ENCODE results near the gene ACER3. TPM values are rescaled to one million over a fixed set of nuclear protein-coding genes. Genes with fewer than 3 reads are reported as not detected.
"Not testable (repeated sequence)": the region's sequence is repeated elsewhere in the genome, so short reads cannot be mapped to it uniquely, and the experiment has no call there.

The ACER3 gene
- polyA plus RNA-seq, 6 donors from 2014 or later, result 3.3 to 12.0 (median 5.3) TPM

GRCh38 chr11:76935042-76935441, 74.3 kb downstream of the ACER3 start:
- DNase-seq, result no peak
- Mint-ChIP-seq H3K9me3 (peaks cover 5 to 17% (median 8%) of the 10 kb centered on the region in 7 donors), H3K27ac (no peak overlapping the region), H3K4me1 (no peaks in the 10 kb centered on the region), H3K4me3 (no peak overlapping the region), H3K27me3 (no peaks in the 10 kb centered on the region), H3K36me3 (peaks cover 25 to 31% of the 10 kb centered on the region in 2 donors)
- ATAC-seq (ENCODE audit: low read depth in 2 of 2), result no peak

GRCh38 chr11:76939219-76939631, 78.5 kb downstream of the ACER3 start:
- Mint-ChIP-seq H3K36me3 (peaks cover 33 to 38% of the 10 kb centered on the region in 2 donors), H3K27ac (peak overlapping the region in 1 of 6 donors; percentile 53), H3K4me3 (no peak overlapping the region), H3K9me3 (peaks cover 14 to 38% (median 22%) of the 10 kb centered on the region in 7 donors), H3K4me1 (peaks cover 0 to 8% (median 0%) of the 10 kb centered on the region in 3 donors), H3K27me3 (no peaks in the 10 kb centered on the region)
- DNase-seq (no peak), ATAC-seq (ENCODE audit: low read depth in 2 of 2) (no peak)

- no peak overlapping the region for H3K4me3 Mint-ChIP-seq
- peaks cover 14 to 36% (median 20%) of the 10 kb centered on the region in 7 donors for H3K9me3 Mint-ChIP-seq
- no peak for ATAC-seq (ENCODE audit: low read depth in 2 of 2)
- peaks cover 0 to 8% (median 0%) of the 10 kb centered on the region in 3 donors for H3K4me1 Mint-ChIP-seq
- no peaks in the 10 kb centered on the region for H3K27me3 Mint-ChIP-seq
- H3K36me3 Mint-ChIP-seq, result peaks cover 30% of the 10 kb centered on the region in 2 donors
- H3K27ac Mint-ChIP-seq, result no peak overlapping the region
- DNase-seq, result no peak
Observed at GRCh38 chr11:76944225-76944624, 83.5 kb downstream of the ACER3 start.

GRCh38 chr11:76946223-76946622, 85.5 kb downstream of the ACER3 start:
- H3K4me3 Mint-ChIP-seq, result no peak overlapping the region
- peaks cover 30 to 36% of the 10 kb centered on the region in 2 donors for H3K36me3 Mint-ChIP-seq
- ATAC-seq (ENCODE audit: low read depth in 2 of 2) (no peak), DNase-seq (no peak)
- no peaks in the 10 kb centered on the region for H3K27me3 Mint-ChIP-seq
- H3K4me1 Mint-ChIP-seq, result peaks cover 0 to 8% (median 0%) of the 10 kb centered on the region in 3 donors
- no peak overlapping the region for H3K27ac Mint-ChIP-seq
- peaks cover 14 to 36% (median 20%) of the 10 kb centered on the region in 7 donors for H3K9me3 Mint-ChIP-seq

- peaks cover 0 to 5% (median 0%) of the 10 kb centered on the region in 3 donors for H3K4me1 Mint-ChIP-seq
- no peak for DNase-seq
- ATAC-seq (ENCODE audit: low read depth in 2 of 2), result no peak
Observed at GRCh38 chr11:76947190-76947589, 86.5 kb downstream of the ACER3 start.

GRCh38 chr11:76947800-76948199, 87.1 kb downstream of the ACER3 start:
- Mint-ChIP-seq H3K9me3 (peaks cover 9 to 29% (median 20%) of the 10 kb centered on the region in 7 donors), H3K27ac (peak overlapping the region in 1 of 6 donors; percentile 24), H3K4me1 (no peaks in the 10 kb centered on the region), H3K27me3 (no peaks in the 10 kb centered on the region), H3K36me3 (peaks cover 22 to 28% of the 10 kb centered on the region in 2 donors), H3K4me3 (no peak overlapping the region)
- ATAC-seq (ENCODE audit: low read depth in 2 of 2) (no peak), DNase-seq (no peak)

More at GRCh38 chr11:76947190-76947589, 86.5 kb downstream of the ACER3 start:
- Mint-ChIP-seq H3K9me3 (peaks cover 13 to 35% (median 20%) of the 10 kb centered on the region in 7 donors), H3K27me3 (no peaks in the 10 kb centered on the region), H3K27ac (no peak overlapping the region), H3K4me3 (no peak overlapping the region), H3K36me3 (peaks cover 28 to 34% of the 10 kb centered on the region in 2 donors)

- H3K4me1 Mint-ChIP-seq, result peaks cover 0 to 3% (median 0%) of the 10 kb centered on the region in 3 donors
- H3K27ac Mint-ChIP-seq, result peak overlapping the region in 2 of 6 donors; percentile 7 to 24
- no peaks in the 10 kb centered on the region for H3K27me3 Mint-ChIP-seq
- no peak overlapping the region for H3K4me3 Mint-ChIP-seq
- DNase-seq (no peak), ATAC-seq (ENCODE audit: low read depth in 2 of 2) (no peak)
- H3K9me3 Mint-ChIP-seq, result no peaks in the 10 kb centered on the region
- peaks cover 3 to 15% of the 10 kb centered on the region in 2 donors for H3K36me3 Mint-ChIP-seq
Observed at GRCh38 chr11:76955459-76956114, 94.9 kb downstream of the ACER3 start.

- Mint-ChIP-seq H3K27ac (peak overlapping the region in 2 of 6 donors; percentile 28 to 59), H3K27me3 (no peaks in the 10 kb centered on the region), H3K9me3 (peaks cover 0 to 6% (median 3%) of the 10 kb centered on the region in 7 donors), H3K4me3 (no peak overlapping the region), H3K4me1 (peaks cover 0 to 7% (median 0%) of the 10 kb centered on the region in 3 donors), H3K36me3 (peaks cover 24 to 33% of the 10 kb centered on the region in 2 donors)
- DNase-seq (no peak), ATAC-seq (ENCODE audit: low read depth in 2 of 2) (no peak)
Observed at GRCh38 chr11:76962583-76963416, 102.1 kb downstream of the ACER3 start.

- not testable (repeated sequence) for ATAC-seq (ENCODE audit: low read depth in 2 of 2); H3K27me3 Mint-ChIP-seq; DNase-seq; H3K4me1 Mint-ChIP-seq; H3K4me3 Mint-ChIP-seq; H3K9me3 Mint-ChIP-seq
- Mint-ChIP-seq H3K36me3 (peaks cover 24 to 33% of the 10 kb centered on the region in 2 donors), H3K27ac (peak overlapping the region in 1 of 6 donors; percentile 49)
Observed at GRCh38 chr11:76963417-76964168, 102.9 kb downstream of the ACER3 start.

- no peak for DNase-seq
- H3K27me3 Mint-ChIP-seq, result no peaks in the 10 kb centered on the region
- peaks cover 4 to 13% of the 10 kb centered on the region in 2 donors for H3K36me3 Mint-ChIP-seq
- H3K4me1 Mint-ChIP-seq, result no peaks in the 10 kb centered on the region
- no peak for ATAC-seq (ENCODE audit: low read depth in 2 of 2)
- no peak overlapping the region for H3K27ac Mint-ChIP-seq
- H3K9me3 Mint-ChIP-seq, result peaks cover 7 to 32% (median 26%) of the 10 kb centered on the region in 7 donors
- no peak overlapping the region for H3K4me3 Mint-ChIP-seq
Observed at GRCh38 chr11:76972051-76972450, 111.3 kb downstream of the ACER3 start.

- Mint-ChIP-seq H3K27ac (no peak overlapping the region), H3K36me3 (peaks cover 18 to 21% of the 10 kb centered on the region in 2 donors), H3K4me1 (no peaks in the 10 kb centered on the region), H3K9me3 (peaks cover 9 to 43% (median 28%) of the 10 kb centered on the region in 7 donors), H3K4me3 (no peak overlapping the region), H3K27me3 (no peaks in the 10 kb centered on the region)
- no peak for ATAC-seq (ENCODE audit: low read depth in 2 of 2)
- DNase-seq, result no peak
Observed at GRCh38 chr11:76974179-76974891, 113.6 kb downstream of the ACER3 start.

- peaks cover 18 to 21% of the 10 kb centered on the region in 2 donors for H3K36me3 Mint-ChIP-seq
- no peaks in the 10 kb centered on the region for H3K27me3 Mint-ChIP-seq
- H3K4me1 Mint-ChIP-seq, result no peaks in the 10 kb centered on the region
- no peak for DNase-seq
- H3K9me3 Mint-ChIP-seq, result peaks cover 9 to 38% (median 22%) of the 10 kb centered on the region in 7 donors
- no peak overlapping the region for H3K4me3 Mint-ChIP-seq
- ATAC-seq (ENCODE audit: low read depth in 2 of 2), result no peak
- H3K27ac Mint-ChIP-seq, result no peak overlapping the region
Observed at GRCh38 chr11:76975513-76975912, 114.8 kb downstream of the ACER3 start.

Measured in naive B cell (primary cell).